A549 (cell line): Measurements from ENCODE around the gene CXCL12. TPM values are rescaled to one million over a fixed set of nuclear protein-coding genes. Genes with fewer than 3 reads are reported as not detected.

Experiments
- ATAC-seq, 2 experiments: fragments of 200-7000 bp in 1 of 2; fragments of >200 bp in 1 of 2; cut with Nextera tagmentation in 1 of 2; cut with Tn5 transposase in 1 of 2; 3 replicates each; pipeline versions ENCODE4 v1.8.0 to v1.9.1; 2018 to 2020; ENCODE audit warnings: mild to moderate bottlenecking in 1 of 2, moderate library complexity in 1 of 2
- CTCF ChIA-PET: fragments of 300-600 bp; sonication (Branson Sonifier 250); formaldehyde crosslinking; extraction: SDS; loops from one replicate; lab custom pipeline; 2021; ENCODE audit warnings: antibody characterized with exemption, inconsistent platforms; lab: Yijun Ruan, JAX
- POLR2A ChIA-PET: fragments of 350-600 bp; formaldehyde crosslinking; extraction: SDS; loops from one replicate; lab custom pipeline; 2021; ENCODE audit warnings: antibody characterized with exemption, inconsistent platforms; lab: Yijun Ruan, JAX
- DNase-seq, 2 experiments: peaks; one replicate each; pipeline versions ENCODE4 v3.0.0 to v3.0.0-alpha.2; 2011 to 2016; ENCODE audit warnings: low read depth in 1 of 2, low spot score in 1 of 2
- FAIRE-seq: peaks from 2 replicates; lab custom pipeline; 2011; peaks lifted over from hg19 to GRCh38; lab: Jason Lieb, UNC
- H3K27ac ChIP-seq, 2 experiments: fragments of >200 bp; sonication (Bioruptor Twin); formaldehyde crosslinking; 3 replicates each; pipeline ENCODE4 v1.5.1; 2016 to 2017
- H3K4me1 ChIP-seq: fragments of >200 bp; sonication (Bioruptor Twin); formaldehyde crosslinking; 3 replicates; pipeline ENCODE4 v1.6.1; 2016
- H3K4me2 ChIP-seq: fragments of >200 bp; sonication (Bioruptor Twin); formaldehyde crosslinking; 3 replicates; pipeline ENCODE4 v1.6.1; 2016
- H3K4me3 ChIP-seq: fragments of >200 bp; sonication (Bioruptor Twin); formaldehyde crosslinking; 3 replicates; pipeline ENCODE4 v1.5.1; 2016
- H3K9me3 ChIP-seq: fragments of >200 bp; sonication (Bioruptor Twin); formaldehyde crosslinking; 3 replicates; pipeline ENCODE4 v1.6.1; 2016
- BCL3 ChIP-seq: fragments of >200 bp; sonication (Bioruptor Twin); formaldehyde crosslinking; IDR thresholded peaks from 3 replicates; pipeline ENCODE4 v1.6.1; 2016
- BHLHE40 ChIP-seq: IDR thresholded peaks from 2 replicates; pipeline ENCODE4 v1.6.1; 2012; ENCODE audit warnings: low read depth, low read length, inconsistent platforms
- CBX2 ChIP-seq: fragments of 200-600 bp; sonication (generic); IDR thresholded peaks from 2 replicates; pipeline ENCODE4 v1.6.1; 2016; ENCODE audit warnings: low read depth, mild to moderate bottlenecking, borderline replicate concordance
- CHD4 ChIP-seq: fragments of 200-600 bp; sonication (generic); IDR thresholded peaks from 2 replicates; pipeline ENCODE4 v1.6.1; 2016; ENCODE audit warnings: antibody characterized with exemption, mild to moderate bottlenecking, borderline replicate concordance
- ELK1 ChIP-seq: fragments of 150-350 bp; IDR thresholded peaks from 2 replicates; pipeline ENCODE4 v1.6.1; 2014; ENCODE audit warnings: low read depth, mild to moderate bottlenecking, low read length
- EP300 ChIP-seq, 2 experiments: fragments of >200 bp; sonication (Bioruptor Twin); formaldehyde crosslinking; IDR thresholded peaks; 2 replicates in 1 of 2; 3 replicates in 1 of 2; pipeline ENCODE4 v1.6.1; 2016 to 2017
- ESRRA ChIP-seq: fragments of 150-350 bp; IDR thresholded peaks from 2 replicates; pipeline ENCODE4 v1.6.1; 2014; ENCODE audit warnings: mild to moderate bottlenecking, low read length, borderline replicate concordance
- FOSL2 ChIP-seq, 2 experiments: fragments of 450-650 bp in 1 of 2; fragments of >200 bp in 1 of 2; sonication (Bioruptor Twin) in 1 of 2; formaldehyde crosslinking; IDR thresholded peaks; 2 replicates each; pipeline versions ENCODE4 v1.5.0 to v1.6.1; 2016 to 2020; ENCODE audit warnings: mild to moderate bottlenecking in 1 of 2, moderate library complexity in 1 of 2
- FOXS1 ChIP-seq: fragments of 250-450 bp; sonication (Bioruptor Pico); IDR thresholded peaks from 2 replicates; pipeline ENCODE4 v1.5.0; 2020; ENCODE audit warnings: mild to moderate bottlenecking, moderate library complexity
- HMGXB4 ChIP-seq: fragments of 250-450 bp; sonication (Bioruptor Pico); IDR thresholded peaks from 2 replicates; pipeline ENCODE4 v1.5.0; 2021; ENCODE audit warnings: mild to moderate bottlenecking, moderate library complexity, borderline replicate concordance
- JUNB ChIP-seq: fragments of >200 bp; sonication (Bioruptor Twin); formaldehyde crosslinking; IDR thresholded peaks from 2 replicates; pipeline ENCODE4 v1.6.1; 2016
- MAFK ChIP-seq: fragments of 450-650 bp; IDR thresholded peaks from 2 replicates; pipeline ENCODE4 v1.6.1; 2014; ENCODE audit not compliant: partially characterized antibody
- MAX ChIP-seq: IDR thresholded peaks from 2 replicates; pipeline ENCODE4 v1.6.1; 2012
- NFE2L2 ChIP-seq: fragments of 150-350 bp; conservative IDR thresholded peaks from 2 replicates; pipeline ENCODE4 v1.6.1; 2014; ENCODE audit warnings: low read length
- NPAS2 ChIP-seq: fragments of 250-450 bp; sonication (Bioruptor Pico); IDR thresholded peaks from 2 replicates; pipeline ENCODE4 v1.8.0; 2022; ENCODE audit warnings: mild to moderate bottlenecking, moderate library complexity, borderline replicate concordance
- PBX3 ChIP-seq: IDR thresholded peaks from 2 replicates; pipeline ENCODE4 v1.6.1; 2012
- RAD21 ChIP-seq, 2 experiments: fragments of >200 bp in 1 of 2; sonication (Bioruptor Twin) in 1 of 2; formaldehyde crosslinking in 1 of 2; IDR thresholded peaks in 1 of 2; conservative IDR thresholded peaks in 1 of 2; 2 replicates in 1 of 2; 3 replicates in 1 of 2; pipeline ENCODE4 v1.6.1; 2012 to 2018; ENCODE audit warnings: inconsistent platforms in 1 of 2
- SREBF2 ChIP-seq: fragments of 450-650 bp; IDR thresholded peaks from 2 replicates; pipeline ENCODE4 v1.6.1; 2014; ENCODE audit warnings: mild to moderate bottlenecking, moderate library complexity
- ZC3H11A ChIP-seq: fragments of 450-650 bp; IDR thresholded peaks from 2 replicates; pipeline ENCODE4 v1.6.1; 2014; ENCODE audit warnings: antibody characterized with exemption, mild to moderate bottlenecking
- ZNF302 ChIP-seq: fragments of 250-450 bp; sonication (Bioruptor Pico); IDR thresholded peaks from 2 replicates; pipeline ENCODE4 v1.9.0; 2021; ENCODE audit warnings: inconsistent platforms, mild to moderate bottlenecking, moderate library complexity
- ZSCAN20 ChIP-seq: fragments of 250-450 bp; sonication (Bioruptor Pico); IDR thresholded peaks from 2 replicates; pipeline ENCODE4 v1.8.0; 2022; ENCODE audit warnings: mild to moderate bottlenecking, moderate library complexity
- WGBS: methylation state at CpG from one replicate; pipeline ENCODE4 v1.1.6; 2017; ENCODE audit errors: missing lambda C conversion rate; 5-methylcytosine and 5-hydroxymethylcytosine counted together
- polyA plus RNA-seq, 4 experiments: library from polyadenylated mRNA; depleted of rRNA in 3 of 4; stranded (reverse); fragments of >200 nt; fragmentation: RNase III in 1 of 4; extraction: RNeasy Plus Mini Kit Qiagen cat#74134 plus additional on column Dnase treatment in 1 of 4; gene quantifications; 2 replicates in 3 of 4; 3 replicates in 1 of 4; pipeline ENCODE4 v1.2.3, GENCODE V29; 2011 to 2017

Gene CXCL12
- polyA plus RNA-seq, 2 of the 4 experiments (the other 2 are of a cell fraction) = 0.13 to 0.17 TPM

GRCh38 chr10:44422153-44422552, 37.3 kb upstream of the CXCL12 start:
- DNase-seq = no peak
- no peak overlapping the region for H3K27ac ChIP-seq
- H3K4me1 ChIP-seq = no peaks in the 10 kb centered on the region
- FAIRE-seq = no peak
- H3K4me2 ChIP-seq = no peak overlapping the region
- ChIA-PET CTCF (no interaction called here), POLR2A (no interaction called here)
- TF ChIP-seq MAFK = no peak
- no peak for TF ChIP-seq ZNF302 (CRISPR knock-in tag)
- TF ChIP-seq NFE2L2 = no peak
- no peak for TF ChIP-seq MAX
- TF ChIP-seq RAD21 (conservative IDR thresholded peaks at IDR 0.05 in 1 of 2, IDR thresholded peaks at IDR 0.05 in 1 of 2) = no peak
- TF ChIP-seq PBX3 = no peak
- TF ChIP-seq NPAS2 (CRISPR knock-in tag) = no peak
- H3K9me3 ChIP-seq = no peaks in the 10 kb centered on the region
- H3K4me3 ChIP-seq = no peak overlapping the region
- ATAC-seq = no peak
- WGBS = 0% methylated on average over 2 of the region's 2 CpGs

GRCh38 chr10:44419790-44420549, 35.1 kb upstream of the CXCL12 start:
- CTCF ChIA-PET = interaction anchor here (0.9 kb wide), 1 partner anchor 729 kb away, joined by 3 read pairs; no protein-coding TSS in a partner anchor
- DNase-seq (no peak), ATAC-seq (no peak), FAIRE-seq (no peak)
- TF ChIP-seq ZSCAN20 (CRISPR knock-in tag) (no peak), SREBF2 (no peak), HMGXB4 (CRISPR knock-in tag) (no peak), FOXS1 (CRISPR knock-in tag) (no peak), ESRRA (no peak), ELK1 (no peak), CBX2 (no peak), FOSL2 (IDR thresholded peaks at IDR 0.05) (no peak), FOSL2 (CRISPR knock-in tag; IDR thresholded peaks at IDR 0.05) (no peak), ZC3H11A (no peak), JUNB (no peak), EP300 (IDR thresholded peaks at IDR 0.05) (no peak), BCL3 (no peak), RAD21 (conservative IDR thresholded peaks at IDR 0.05 in 1 of 2, IDR thresholded peaks at IDR 0.05 in 1 of 2) (no peak), ZNF302 (CRISPR knock-in tag) (no peak), BHLHE40 (no peak), CHD4 (no peak)
- no peaks in the 10 kb centered on the region for H3K4me1 ChIP-seq
- no peak overlapping the region for H3K4me2 ChIP-seq
- no peak overlapping the region for H3K27ac ChIP-seq
- POLR2A ChIA-PET = no interaction called here
- no peak overlapping the region for H3K4me3 ChIP-seq
- 0% methylated on average over 2 of the region's 2 CpGs for WGBS
- H3K9me3 ChIP-seq = no peaks in the 10 kb centered on the region
